Ovary (tissue), 3 donors: ENCODE data around the gene GPR132.

Source experiments
- EP300 ChIP-seq: sonication (generic); formaldehyde crosslinking; IDR thresholded peaks from one replicate; pipeline ENCODE4 v1.6.1; 2017; ENCODE audit warnings: antibody characterized with exemption
- TF ChIP-seq, protein P1 (sequence below), 3 donors: fragments of 450-650 bp in 2 of 3; fragments of 200-600 bp in 1 of 3; IDR thresholded peaks; one replicate each; pipeline versions ENCODE4 v1.5.1 to v1.8.0; 2016 to 2022; ENCODE audit warnings: antibody characterized with exemption in 3 of 3, mild to moderate bottlenecking in 1 of 3
- donor health status: DM: no; HTN: no; CAD: no.

DNA sequence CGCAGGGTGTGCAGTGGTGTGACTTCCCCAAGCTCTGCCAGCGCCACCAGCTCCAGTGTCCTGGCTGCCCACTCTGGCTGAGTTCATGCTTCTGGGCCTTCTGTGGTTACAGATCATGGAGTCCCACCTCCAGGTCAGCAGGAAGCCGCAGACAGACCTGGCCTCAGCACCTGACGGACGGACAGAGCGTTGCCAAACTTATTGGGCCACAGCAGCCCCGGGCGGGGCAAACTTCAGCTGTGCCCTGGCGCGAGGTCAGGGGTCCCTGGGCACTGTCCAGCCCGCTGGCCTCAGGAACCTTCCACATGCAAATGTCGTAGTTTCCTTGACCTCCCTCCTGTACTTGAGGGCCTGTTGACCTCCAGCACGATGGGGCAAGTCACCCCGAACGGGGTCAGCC is 11.2 kb downstream of the GPR132 start:
- TF ChIP-seq EP300, result no peak
- TF ChIP-seq, protein P1, sequence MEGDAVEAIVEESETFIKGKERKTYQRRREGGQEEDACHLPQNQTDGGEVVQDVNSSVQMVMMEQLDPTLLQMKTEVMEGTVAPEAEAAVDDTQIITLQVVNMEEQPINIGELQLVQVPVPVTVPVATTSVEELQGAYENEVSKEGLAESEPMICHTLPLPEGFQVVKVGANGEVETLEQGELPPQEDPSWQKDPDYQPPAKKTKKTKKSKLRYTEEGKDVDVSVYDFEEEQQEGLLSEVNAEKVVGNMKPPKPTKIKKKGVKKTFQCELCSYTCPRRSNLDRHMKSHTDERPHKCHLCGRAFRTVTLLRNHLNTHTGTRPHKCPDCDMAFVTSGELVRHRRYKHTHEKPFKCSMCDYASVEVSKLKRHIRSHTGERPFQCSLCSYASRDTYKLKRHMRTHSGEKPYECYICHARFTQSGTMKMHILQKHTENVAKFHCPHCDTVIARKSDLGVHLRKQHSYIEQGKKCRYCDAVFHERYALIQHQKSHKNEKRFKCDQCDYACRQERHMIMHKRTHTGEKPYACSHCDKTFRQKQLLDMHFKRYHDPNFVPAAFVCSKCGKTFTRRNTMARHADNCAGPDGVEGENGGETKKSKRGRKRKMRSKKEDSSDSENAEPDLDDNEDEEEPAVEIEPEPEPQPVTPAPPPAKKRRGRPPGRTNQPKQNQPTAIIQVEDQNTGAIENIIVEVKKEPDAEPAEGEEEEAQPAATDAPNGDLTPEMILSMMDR (IDR thresholded peaks at IDR 0.05), result no peak
